HEK293 (cell line): ENCODE data around the gene DCST1.

Experiments
- CTCF ChIA-PET: fragments of 350-600 bp; formaldehyde crosslinking; extraction: SDS; loops from one replicate; lab custom pipeline; 2021; ENCODE audit warnings: antibody characterized with exemption; lab: Yijun Ruan, JAX
- POLR2A ChIA-PET: fragments of 300-600 bp; formaldehyde crosslinking; extraction: SDS; loops from one replicate; lab custom pipeline; 2020; ENCODE audit warnings: antibody characterized with exemption, inconsistent platforms; lab: Yijun Ruan, JAX
- H3K27ac ChIP-seq: fragments of 200-500 bp; sonication (Bioruptor generic); 2 replicates; pipeline ENCODE4 v1.5.1; 2014; ENCODE audit warnings: low read depth, low read length, control low read depth, inconsistent platforms; ENCODE audit errors: extremely low read depth
- H3K36me3 ChIP-seq, 2 experiments: fragments of 200-500 bp in 1 of 2; sonication (Bioruptor generic) in 1 of 2; 1 replicate in 1 of 2; 2 replicates in 1 of 2; pipeline ENCODE4 v1.5.1; 2014 to 2017; ENCODE audit warnings: inconsistent platforms in 2 of 2, low read length in 2 of 2; ENCODE audit not compliant: control insufficient read depth in 2 of 2, insufficient read depth in 1 of 2
- H3K4me1 ChIP-seq: fragments of 200-500 bp; sonication (Bioruptor generic); 2 replicates; pipeline ENCODE4 v1.5.1; 2014; ENCODE audit warnings: mild to moderate bottlenecking, low read length, inconsistent platforms; ENCODE audit not compliant: control insufficient read depth, insufficient read depth
- H3K4me3 ChIP-seq: 2 replicates; pipeline ENCODE4 v1.5.1; 2011; ENCODE audit warnings: low read depth, mild to moderate bottlenecking, control low read depth, low read length, moderate library complexity
- H3K9me3 ChIP-seq: fragments of 200-500 bp; sonication (Bioruptor generic); 2 replicates; pipeline ENCODE4 v1.5.1; 2014; ENCODE audit warnings: low read depth, low read length, inconsistent platforms; ENCODE audit not compliant: control insufficient read depth, insufficient read depth
- GLIS1 ChIP-seq: fragments of 450-650 bp; formaldehyde crosslinking; IDR thresholded peaks from 2 replicates; pipeline ENCODE4 v1.5.1; 2016; ENCODE audit warnings: missing biosample characterization, missing genetic modification characterization
- KLF1 ChIP-seq: fragments of 450-650 bp; formaldehyde crosslinking; IDR thresholded peaks from 2 replicates; pipeline ENCODE4 v1.5.1; 2016; ENCODE audit warnings: missing biosample characterization, missing genetic modification characterization
- SP3 ChIP-seq: fragments of 450-650 bp; formaldehyde crosslinking; IDR thresholded peaks from 2 replicates; pipeline ENCODE4 v1.5.1; 2016; ENCODE audit warnings: missing biosample characterization, missing genetic modification characterization
- ZIC2 ChIP-seq: fragments of 450-650 bp; formaldehyde crosslinking; IDR thresholded peaks from 2 replicates; pipeline ENCODE4 v1.5.1; 2016; ENCODE audit warnings: missing biosample characterization, missing genetic modification characterization
- ZNF121 ChIP-seq: fragments of 450-650 bp; formaldehyde crosslinking; IDR thresholded peaks from 2 replicates; pipeline ENCODE4 v1.5.1; 2016; ENCODE audit warnings: missing biosample characterization, missing genetic modification characterization
- ZNF169 ChIP-seq: fragments of 450-650 bp; formaldehyde crosslinking; IDR thresholded peaks from 2 replicates; pipeline ENCODE4 v1.5.1; 2016; ENCODE audit warnings: missing biosample characterization, missing genetic modification characterization
- ZNF175 ChIP-seq: fragments of 450-650 bp; formaldehyde crosslinking; IDR thresholded peaks from 2 replicates; pipeline ENCODE4 v1.5.1; 2016; ENCODE audit warnings: missing biosample characterization, missing genetic modification characterization
- ZNF211 ChIP-seq: fragments of 450-650 bp; formaldehyde crosslinking; IDR thresholded peaks from 2 replicates; pipeline ENCODE4 v1.5.1; 2016; ENCODE audit warnings: low read depth, missing biosample characterization, missing genetic modification characterization
- ZNF214 ChIP-seq: fragments of 450-650 bp; formaldehyde crosslinking; IDR thresholded peaks from 2 replicates; pipeline ENCODE4 v1.5.1; 2017; ENCODE audit warnings: missing biosample characterization, mild to moderate bottlenecking, missing genetic modification characterization, borderline replicate concordance
- ZNF324 ChIP-seq: fragments of 450-650 bp; formaldehyde crosslinking; IDR thresholded peaks from 2 replicates; pipeline ENCODE4 v1.5.1; 2016; ENCODE audit warnings: missing biosample characterization, missing genetic modification characterization
- ZNF416 ChIP-seq: fragments of 450-650 bp; formaldehyde crosslinking; IDR thresholded peaks from 2 replicates; pipeline ENCODE4 v1.5.1; 2016; ENCODE audit warnings: missing biosample characterization, missing genetic modification characterization
- ZNF768 ChIP-seq: fragments of 450-650 bp; formaldehyde crosslinking; IDR thresholded peaks from 2 replicates; pipeline ENCODE4 v1.5.1; 2018; ENCODE audit warnings: missing biosample characterization, mild to moderate bottlenecking, missing genetic modification characterization
- TF ChIP-seq, protein P1 (sequence below): fragments of 450-650 bp; formaldehyde crosslinking; IDR thresholded peaks from 2 replicates; pipeline ENCODE4 v1.5.1; 2017; ENCODE audit warnings: missing biosample characterization, missing genetic modification characterization
- TF ChIP-seq, protein P2 (sequence below): fragments of 450-650 bp; formaldehyde crosslinking; IDR thresholded peaks from 2 replicates; pipeline ENCODE4 v1.5.1; 2016; ENCODE audit warnings: missing biosample characterization, missing genetic modification characterization
- TF ChIP-seq, protein P3 (sequence below): fragments of 450-650 bp; formaldehyde crosslinking; conservative IDR thresholded peaks from 2 replicates; pipeline ENCODE4 v1.5.1; 2016; ENCODE audit warnings: low read depth, missing biosample characterization, missing genetic modification characterization
- TF ChIP-seq, protein P4 (sequence below): fragments of 450-650 bp; formaldehyde crosslinking; IDR thresholded peaks from 2 replicates; pipeline ENCODE4 v1.5.1; 2016; ENCODE audit warnings: missing biosample characterization, missing genetic modification characterization
- TF ChIP-seq, protein P5 (sequence below): fragments of 450-650 bp; IDR thresholded peaks from 2 replicates; pipeline ENCODE4 v1.5.1; 2018; ENCODE audit warnings: missing biosample characterization, mild to moderate bottlenecking, missing genetic modification characterization

DCST1 gene

DNA sequence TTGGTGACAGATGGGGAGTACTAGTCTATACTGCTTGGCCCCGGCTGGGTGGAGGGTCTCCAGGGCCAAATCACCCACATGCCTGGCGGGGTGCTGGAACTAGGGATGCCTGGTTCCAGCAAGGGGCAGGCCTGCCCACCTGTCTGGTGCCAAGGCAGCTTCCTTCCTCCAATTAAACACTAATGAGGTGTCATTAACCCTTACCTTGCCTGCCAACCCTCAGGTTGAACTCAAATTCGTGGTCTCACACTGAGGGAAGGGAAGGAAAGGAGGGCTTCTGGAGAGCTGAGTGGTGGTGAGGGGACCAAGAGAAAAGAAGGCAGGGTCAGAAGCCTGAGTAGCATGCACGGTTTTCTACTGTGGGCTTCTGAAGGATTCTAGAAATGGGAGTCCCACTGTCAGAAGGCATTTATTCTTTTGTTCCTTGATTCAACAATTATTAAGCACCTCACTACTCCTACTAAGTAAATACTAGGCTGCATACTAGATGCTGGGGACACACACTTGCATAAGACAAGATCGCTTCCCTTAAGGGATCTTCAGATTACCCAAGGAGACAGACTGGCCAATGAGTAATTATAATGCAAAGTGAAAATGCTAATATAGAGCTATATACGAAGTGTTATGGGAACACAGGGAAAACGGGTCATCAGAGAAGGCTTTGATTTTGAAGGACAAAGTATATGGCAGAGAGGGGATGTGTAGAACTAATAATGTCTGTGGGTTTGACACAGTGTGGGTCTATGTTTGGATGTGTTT, 39.1 kb downstream of the DCST1 start (continued):
- TF ChIP-seq, protein P1, sequence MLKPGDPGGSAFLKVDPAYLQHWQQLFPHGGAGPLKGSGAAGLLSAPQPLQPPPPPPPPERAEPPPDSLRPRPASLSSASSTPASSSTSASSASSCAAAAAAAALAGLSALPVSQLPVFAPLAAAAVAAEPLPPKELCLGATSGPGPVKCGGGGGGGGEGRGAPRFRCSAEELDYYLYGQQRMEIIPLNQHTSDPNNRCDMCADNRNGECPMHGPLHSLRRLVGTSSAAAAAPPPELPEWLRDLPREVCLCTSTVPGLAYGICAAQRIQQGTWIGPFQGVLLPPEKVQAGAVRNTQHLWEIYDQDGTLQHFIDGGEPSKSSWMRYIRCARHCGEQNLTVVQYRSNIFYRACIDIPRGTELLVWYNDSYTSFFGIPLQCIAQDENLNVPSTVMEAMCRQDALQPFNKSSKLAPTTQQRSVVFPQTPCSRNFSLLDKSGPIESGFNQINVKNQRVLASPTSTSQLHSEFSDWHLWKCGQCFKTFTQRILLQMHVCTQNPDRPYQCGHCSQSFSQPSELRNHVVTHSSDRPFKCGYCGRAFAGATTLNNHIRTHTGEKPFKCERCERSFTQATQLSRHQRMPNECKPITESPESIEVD (tag by site-specific recombination), result no peak
- TF ChIP-seq, protein P2, sequence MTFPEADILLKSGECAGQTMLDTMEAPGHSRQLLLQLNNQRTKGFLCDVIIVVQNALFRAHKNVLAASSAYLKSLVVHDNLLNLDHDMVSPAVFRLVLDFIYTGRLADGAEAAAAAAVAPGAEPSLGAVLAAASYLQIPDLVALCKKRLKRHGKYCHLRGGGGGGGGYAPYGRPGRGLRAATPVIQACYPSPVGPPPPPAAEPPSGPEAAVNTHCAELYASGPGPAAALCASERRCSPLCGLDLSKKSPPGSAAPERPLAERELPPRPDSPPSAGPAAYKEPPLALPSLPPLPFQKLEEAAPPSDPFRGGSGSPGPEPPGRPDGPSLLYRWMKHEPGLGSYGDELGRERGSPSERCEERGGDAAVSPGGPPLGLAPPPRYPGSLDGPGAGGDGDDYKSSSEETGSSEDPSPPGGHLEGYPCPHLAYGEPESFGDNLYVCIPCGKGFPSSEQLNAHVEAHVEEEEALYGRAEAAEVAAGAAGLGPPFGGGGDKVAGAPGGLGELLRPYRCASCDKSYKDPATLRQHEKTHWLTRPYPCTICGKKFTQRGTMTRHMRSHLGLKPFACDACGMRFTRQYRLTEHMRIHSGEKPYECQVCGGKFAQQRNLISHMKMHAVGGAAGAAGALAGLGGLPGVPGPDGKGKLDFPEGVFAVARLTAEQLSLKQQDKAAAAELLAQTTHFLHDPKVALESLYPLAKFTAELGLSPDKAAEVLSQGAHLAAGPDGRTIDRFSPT (tag by site-specific recombination), result no peak
- TF ChIP-seq ZNF175 (tag by site-specific recombination), result no peak
- TF ChIP-seq ZNF211 (tag by site-specific recombination), result no peak
- no peak for TF ChIP-seq ZNF169 (tag by site-specific recombination)

DNA sequence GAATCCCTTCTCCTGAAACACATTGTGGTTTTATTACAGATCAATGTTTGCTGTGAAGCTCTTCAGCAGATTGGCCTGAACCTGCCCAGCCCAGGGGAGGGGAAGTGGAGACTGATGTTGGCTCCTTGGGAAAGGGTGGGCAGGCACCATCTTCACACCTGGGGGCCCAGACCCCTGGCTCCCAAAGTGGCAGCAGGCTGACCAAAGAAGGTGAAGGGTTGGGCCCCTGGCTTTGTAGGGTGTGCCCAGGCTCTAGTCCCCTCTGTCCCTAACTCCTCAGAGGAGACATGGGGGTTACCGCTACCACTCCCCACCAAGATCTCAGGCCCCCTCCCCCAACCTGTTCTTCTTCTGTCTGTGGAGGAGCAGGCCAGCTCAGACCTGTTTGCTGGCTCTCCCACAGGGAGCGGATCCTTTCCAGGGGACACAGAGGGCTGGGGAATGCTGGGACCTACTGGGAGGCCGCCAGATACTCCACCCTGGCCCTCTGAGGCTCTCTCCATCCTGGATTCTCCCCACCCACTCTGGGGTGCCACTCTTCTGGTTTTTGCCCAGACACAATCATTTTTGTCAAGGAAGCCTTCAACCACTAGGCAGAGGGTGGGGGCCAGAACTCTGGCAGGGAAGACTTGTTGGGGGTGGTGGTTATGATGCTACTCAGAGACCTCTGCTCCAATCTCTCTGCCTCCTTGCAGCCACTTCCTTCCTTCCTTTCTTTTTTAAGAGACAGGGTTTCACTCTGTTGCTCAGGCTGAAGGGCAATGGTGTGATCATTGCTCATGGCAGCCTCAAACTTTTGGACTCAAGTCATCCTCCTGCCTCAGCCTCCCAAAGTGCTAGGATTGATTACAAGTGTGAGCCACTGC, 40.0 kb downstream of the DCST1 start:
- H3K27ac ChIP-seq, result no peak overlapping the region
- CTCF ChIA-PET, result interaction anchor here (0.6 to 8.0 kb wide), 8 partner anchors 11 to 102 kb away, joined by 3 to 66 read pairs (median 4); partner anchors contain the start of gene ADAM15
- H3K9me3 ChIP-seq, result no peaks in the 10 kb centered on the region
- POLR2A ChIA-PET, result interaction anchor here (0.7 to 2.3 kb wide), 2 partner anchors 23 to 511 kb away, joined by 3 to 6 read pairs; partner anchors contain the start of gene ADAM15
- peaks cover 8% of the 10 kb centered on the region; the same call in 1 of the 2 replicates for H3K4me1 ChIP-seq
- no peak overlapping the region for H3K4me3 ChIP-seq
- peaks cover 0 to 5% of the 10 kb centered on the region in 2 experiments; a peak in 1 of 3 replicates for H3K36me3 ChIP-seq
- TF ChIP-seq ZIC2 (tag by site-specific recombination), result peak; percentile 18; the same call in 1 of the 2 replicates
- TF ChIP-seq, protein P3, sequence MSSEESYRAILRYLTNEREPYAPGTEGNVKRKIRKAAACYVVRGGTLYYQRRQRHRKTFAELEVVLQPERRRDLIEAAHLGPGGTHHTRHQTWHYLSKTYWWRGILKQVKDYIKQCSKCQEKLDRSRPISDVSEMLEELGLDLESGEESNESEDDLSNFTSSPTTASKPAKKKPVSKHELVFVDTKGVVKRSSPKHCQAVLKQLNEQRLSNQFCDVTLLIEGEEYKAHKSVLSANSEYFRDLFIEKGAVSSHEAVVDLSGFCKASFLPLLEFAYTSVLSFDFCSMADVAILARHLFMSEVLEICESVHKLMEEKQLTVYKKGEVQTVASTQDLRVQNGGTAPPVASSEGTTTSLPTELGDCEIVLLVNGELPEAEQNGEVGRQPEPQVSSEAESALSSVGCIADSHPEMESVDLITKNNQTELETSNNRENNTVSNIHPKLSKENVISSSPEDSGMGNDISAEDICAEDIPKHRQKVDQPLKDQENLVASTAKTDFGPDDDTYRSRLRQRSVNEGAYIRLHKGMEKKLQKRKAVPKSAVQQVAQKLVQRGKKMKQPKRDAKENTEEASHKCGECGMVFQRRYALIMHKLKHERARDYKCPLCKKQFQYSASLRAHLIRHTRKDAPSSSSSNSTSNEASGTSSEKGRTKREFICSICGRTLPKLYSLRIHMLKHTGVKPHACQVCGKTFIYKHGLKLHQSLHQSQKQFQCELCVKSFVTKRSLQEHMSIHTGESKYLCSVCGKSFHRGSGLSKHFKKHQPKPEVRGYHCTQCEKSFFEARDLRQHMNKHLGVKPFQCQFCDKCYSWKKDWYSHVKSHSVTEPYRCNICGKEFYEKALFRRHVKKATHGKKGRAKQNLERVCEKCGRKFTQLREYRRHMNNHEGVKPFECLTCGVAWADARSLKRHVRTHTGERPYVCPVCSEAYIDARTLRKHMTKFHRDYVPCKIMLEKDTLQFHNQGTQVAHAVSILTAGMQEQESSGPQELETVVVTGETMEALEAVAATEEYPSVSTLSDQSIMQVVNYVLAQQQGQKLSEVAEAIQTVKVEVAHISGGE (tag by site-specific recombination), result no peak
- no peak for TF ChIP-seq ZNF768
- TF ChIP-seq, protein P4, sequence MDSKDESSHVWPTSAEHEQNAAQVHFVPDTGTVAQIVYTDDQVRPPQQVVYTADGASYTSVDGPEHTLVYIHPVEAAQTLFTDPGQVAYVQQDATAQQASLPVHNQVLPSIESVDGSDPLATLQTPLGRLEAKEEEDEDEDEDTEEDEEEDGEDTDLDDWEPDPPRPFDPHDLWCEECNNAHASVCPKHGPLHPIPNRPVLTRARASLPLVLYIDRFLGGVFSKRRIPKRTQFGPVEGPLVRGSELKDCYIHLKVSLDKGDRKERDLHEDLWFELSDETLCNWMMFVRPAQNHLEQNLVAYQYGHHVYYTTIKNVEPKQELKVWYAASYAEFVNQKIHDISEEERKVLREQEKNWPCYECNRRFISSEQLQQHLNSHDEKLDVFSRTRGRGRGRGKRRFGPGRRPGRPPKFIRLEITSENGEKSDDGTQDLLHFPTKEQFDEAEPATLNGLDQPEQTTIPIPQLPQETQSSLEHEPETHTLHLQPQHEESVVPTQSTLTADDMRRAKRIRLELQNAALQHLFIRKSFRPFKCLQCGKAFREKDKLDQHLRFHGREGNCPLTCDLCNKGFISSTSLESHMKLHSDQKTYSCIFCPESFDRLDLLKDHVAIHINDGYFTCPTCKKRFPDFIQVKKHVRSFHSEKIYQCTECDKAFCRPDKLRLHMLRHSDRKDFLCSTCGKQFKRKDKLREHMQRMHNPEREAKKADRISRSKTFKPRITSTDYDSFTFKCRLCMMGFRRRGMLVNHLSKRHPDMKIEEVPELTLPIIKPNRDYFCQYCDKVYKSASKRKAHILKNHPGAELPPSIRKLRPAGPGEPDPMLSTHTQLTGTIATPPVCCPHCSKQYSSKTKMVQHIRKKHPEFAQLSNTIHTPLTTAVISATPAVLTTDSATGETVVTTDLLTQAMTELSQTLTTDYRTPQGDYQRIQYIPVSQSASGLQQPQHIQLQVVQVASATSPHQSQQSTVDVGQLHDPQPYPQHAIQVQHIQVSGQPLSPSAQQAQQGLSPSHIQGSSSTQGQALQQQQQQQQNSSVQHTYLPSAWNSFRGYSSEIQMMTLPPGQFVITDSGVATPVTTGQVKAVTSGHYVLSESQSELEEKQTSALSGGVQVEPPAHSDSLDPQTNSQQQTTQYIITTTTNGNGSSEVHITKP, result peak; percentile 56
- no peak for TF ChIP-seq ZNF211 (tag by site-specific recombination)
- TF ChIP-seq KLF1 (tag by site-specific recombination), result no peak
- no peak for TF ChIP-seq ZNF416 (tag by site-specific recombination)
- TF ChIP-seq, protein P5, sequence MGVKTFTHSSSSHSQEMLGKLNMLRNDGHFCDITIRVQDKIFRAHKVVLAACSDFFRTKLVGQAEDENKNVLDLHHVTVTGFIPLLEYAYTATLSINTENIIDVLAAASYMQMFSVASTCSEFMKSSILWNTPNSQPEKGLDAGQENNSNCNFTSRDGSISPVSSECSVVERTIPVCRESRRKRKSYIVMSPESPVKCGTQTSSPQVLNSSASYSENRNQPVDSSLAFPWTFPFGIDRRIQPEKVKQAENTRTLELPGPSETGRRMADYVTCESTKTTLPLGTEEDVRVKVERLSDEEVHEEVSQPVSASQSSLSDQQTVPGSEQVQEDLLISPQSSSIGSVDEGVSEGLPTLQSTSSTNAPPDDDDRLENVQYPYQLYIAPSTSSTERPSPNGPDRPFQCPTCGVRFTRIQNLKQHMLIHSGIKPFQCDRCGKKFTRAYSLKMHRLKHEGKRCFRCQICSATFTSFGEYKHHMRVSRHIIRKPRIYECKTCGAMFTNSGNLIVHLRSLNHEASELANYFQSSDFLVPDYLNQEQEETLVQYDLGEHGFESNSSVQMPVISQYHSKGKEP (tag by site-specific recombination), result no peak
- TF ChIP-seq ZNF324 (tag by site-specific recombination), result no peak
- TF ChIP-seq GLIS1, result peak; percentile 97
- no peak for TF ChIP-seq ZNF121
- TF ChIP-seq SP3 (tag by site-specific recombination), result no peak
- no peak for TF ChIP-seq ZNF214 (tag by site-specific recombination)
- TF ChIP-seq, protein P2 (tag by site-specific recombination), result no peak
